ENCODE results near the gene HCFC2. TPM values are rescaled to one million over a fixed set of nuclear protein-coding genes. Genes with fewer than 3 reads are reported as not detected.
A peak's percentile ranks its signal among the peaks of the same experiment; 100 is the strongest.
"Not testable (repeated sequence)": the region's sequence is repeated elsewhere in the genome, so short reads cannot be mapped to it uniquely, and the experiment has no call there.

The HCFC2 gene
- total RNA-seq, 1 experiment from 2014 or later, result 3.7 TPM

GRCh38 chr12:104105461-104105860, 41.1 kb downstream of the HCFC2 start:
- in situ Hi-C loops (cut with HindIII; ENCODE audit: low pct_unique_long_range_greater_than_20kb, low sequenced_read_pairs), result no loop called here
- no peak for DNase-seq (ENCODE audit: low read depth)

- no peak for DNase-seq (ENCODE audit: low read depth)
- in situ Hi-C loops (cut with HindIII; ENCODE audit: low pct_unique_long_range_greater_than_20kb, low sequenced_read_pairs), result no loop called here
These were observed 42.6 kb downstream of the HCFC2 start for GRCh38 chr12:104106965-104107364.

GRCh38 chr12:104108755-104109445, 44.6 kb downstream of the HCFC2 start:
- DNase-seq (ENCODE audit: low read depth), result peak; percentile 37
- in situ Hi-C loops (cut with HindIII; ENCODE audit: low pct_unique_long_range_greater_than_20kb, low sequenced_read_pairs), result no loop called here

DNA sequence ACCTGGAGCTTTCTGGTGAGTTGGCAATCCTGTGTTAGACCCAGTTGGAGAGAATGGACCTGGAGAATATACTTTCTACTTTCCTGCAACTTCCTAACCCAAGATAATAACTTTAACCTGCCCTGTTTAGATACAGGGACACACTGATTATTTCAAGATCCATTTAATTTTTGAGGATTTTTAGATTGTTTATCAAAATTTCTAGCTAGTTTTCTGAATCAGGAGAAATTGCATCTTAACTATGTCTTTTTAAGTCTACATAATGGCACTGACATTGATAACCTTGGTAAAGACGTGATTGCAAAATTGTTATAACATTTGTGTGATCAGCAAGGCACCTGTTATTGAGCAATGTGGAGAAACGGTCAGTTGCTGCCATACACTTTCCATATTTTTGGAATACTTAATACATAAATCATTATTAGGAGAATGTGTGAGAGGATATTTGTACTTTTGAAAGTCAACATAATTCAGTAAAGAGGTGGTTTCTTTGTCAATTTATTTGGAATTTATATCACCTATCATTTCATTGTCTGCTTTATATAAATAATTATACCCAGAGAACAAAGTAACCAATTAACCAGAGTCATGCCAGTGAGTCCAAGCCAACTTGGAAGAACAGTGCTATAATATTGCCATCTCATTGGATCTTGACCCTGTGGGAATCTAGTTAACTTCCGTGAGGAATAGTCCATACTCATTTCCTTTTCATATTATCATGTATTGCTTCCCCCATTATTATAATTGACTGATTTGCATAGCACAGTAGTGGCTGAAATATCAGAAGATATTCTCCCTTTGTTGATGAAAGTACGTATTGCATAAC, 45.3 kb downstream of the HCFC2 start:
- in situ Hi-C loops (cut with HindIII; ENCODE audit: low pct_unique_long_range_greater_than_20kb, low sequenced_read_pairs), result no loop called here
- no peak for DNase-seq (ENCODE audit: low read depth)

DNA sequence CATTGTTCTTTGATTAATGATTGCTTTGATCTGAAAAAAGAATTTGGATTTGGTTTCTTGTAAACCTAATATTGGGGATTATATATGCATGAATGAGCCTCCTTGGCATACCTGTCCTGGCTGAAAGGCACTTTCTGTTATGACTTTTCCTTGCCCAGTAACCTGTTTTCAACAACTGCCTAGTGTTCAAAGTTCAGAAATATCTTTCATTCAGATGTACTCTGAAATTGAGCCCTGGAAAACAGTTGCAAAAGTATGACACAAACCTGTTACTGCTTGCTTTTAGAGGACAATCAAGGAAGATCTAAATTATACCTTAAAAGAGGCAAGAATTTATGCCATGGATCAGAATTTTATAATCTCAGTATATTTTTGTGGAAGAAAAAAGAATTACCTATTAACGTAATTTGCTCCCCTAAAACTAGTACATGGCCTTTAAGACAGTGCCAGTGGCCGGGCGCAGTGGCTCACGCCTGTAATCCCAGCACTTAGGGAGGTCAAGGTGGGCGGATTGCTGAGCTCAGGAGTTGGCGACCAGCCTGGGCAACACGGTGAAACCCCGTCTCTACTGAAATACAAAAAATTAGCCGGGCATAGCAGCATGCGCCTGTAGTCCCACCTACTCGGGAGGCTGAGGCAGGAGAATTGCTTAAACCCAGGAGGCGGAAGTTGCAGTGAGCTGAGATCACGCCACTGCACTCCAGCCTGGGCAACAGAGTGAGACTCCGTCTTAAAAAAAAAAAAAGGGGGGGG, 50.7 kb downstream of the HCFC2 start:
- DNase-seq (ENCODE audit: low read depth); in situ Hi-C loops (cut with HindIII; ENCODE audit: low pct_unique_long_range_greater_than_20kb, low sequenced_read_pairs): not testable (repeated sequence)

DNA sequence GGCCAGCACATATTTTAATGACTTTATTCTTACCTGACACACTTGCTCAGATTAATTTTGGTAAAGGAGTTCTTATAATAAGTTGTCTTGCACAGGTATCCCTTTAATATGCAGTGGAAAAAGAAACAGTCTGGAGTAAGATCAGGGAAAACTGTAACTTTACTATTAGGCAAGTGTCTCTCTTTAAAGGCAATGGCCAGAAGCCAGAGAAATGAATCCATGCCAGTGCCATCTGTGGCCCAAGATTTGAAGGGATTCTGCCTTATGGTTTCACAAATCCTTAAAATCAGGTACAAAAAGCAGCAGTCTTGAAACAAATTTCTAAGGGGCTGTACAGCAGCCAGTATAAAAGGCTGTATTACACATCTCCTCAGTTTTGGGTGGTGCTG, 51.2 kb downstream of the HCFC2 start:
- DNase-seq (ENCODE audit: low read depth), result no peak
- in situ Hi-C loops (cut with HindIII; ENCODE audit: low pct_unique_long_range_greater_than_20kb, low sequenced_read_pairs), result no loop called here

- in situ Hi-C loops (cut with HindIII; ENCODE audit: low pct_unique_long_range_greater_than_20kb, low sequenced_read_pairs), result no loop called here
- DNase-seq (ENCODE audit: low read depth), result peak; percentile 16
These were observed 56.7 kb downstream of the HCFC2 start for GRCh38 chr12:104121001-104121400.

DNA sequence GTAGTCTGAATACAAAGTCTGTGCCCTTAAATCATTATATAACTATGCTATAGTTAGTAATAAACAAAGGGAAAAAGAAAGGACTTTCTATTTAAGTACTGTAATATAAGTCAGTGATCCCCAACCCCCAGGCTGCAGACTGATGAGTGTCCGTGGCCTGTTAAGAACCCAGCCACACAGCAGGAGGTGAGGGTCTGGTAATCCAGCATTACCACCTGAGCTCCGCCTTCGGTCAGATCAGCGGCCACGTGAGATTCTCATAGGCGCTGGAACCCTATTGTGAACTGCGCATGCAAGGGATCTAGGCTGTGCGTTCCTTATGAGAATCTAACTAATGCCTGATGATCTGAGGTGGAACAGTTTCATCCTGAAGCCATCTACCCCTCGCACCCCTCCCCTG, 58.0 kb downstream of the HCFC2 start:
- DNase-seq (ENCODE audit: low read depth), result no peak
- in situ Hi-C loops (cut with HindIII; ENCODE audit: low pct_unique_long_range_greater_than_20kb, low sequenced_read_pairs), result no loop called here

- in situ Hi-C loops (cut with HindIII; ENCODE audit: low pct_unique_long_range_greater_than_20kb, low sequenced_read_pairs), result no loop called here
- DNase-seq (ENCODE audit: low read depth), result no peak
These were observed 62.2 kb downstream of the HCFC2 start for GRCh38 chr12:104126548-104126947.

DNA sequence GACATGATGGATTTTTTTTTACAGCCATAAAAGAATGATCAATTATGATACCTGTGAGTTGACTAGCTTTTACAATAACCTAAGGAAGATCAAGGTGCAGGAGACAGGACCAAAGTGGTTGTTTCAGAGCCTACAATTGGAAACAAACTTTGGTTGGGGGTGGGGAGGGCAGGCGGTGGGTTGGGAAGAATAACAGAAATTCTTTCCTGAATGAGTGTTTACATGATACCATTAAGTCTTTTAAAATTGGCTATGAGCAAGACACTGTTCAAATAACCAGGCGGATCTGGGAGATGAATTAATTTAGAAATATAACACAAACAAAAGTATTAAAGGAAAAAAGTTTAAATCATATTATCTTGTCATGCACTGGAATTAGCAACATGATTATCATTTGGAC, 66.4 kb downstream of the HCFC2 start:
- in situ Hi-C loops (cut with HindIII; ENCODE audit: low pct_unique_long_range_greater_than_20kb, low sequenced_read_pairs), result no loop called here
- no peak for DNase-seq (ENCODE audit: low read depth)

- DNase-seq (ENCODE audit: low read depth), result no peak
- in situ Hi-C loops (cut with HindIII; ENCODE audit: low pct_unique_long_range_greater_than_20kb, low sequenced_read_pairs), result no loop called here
These were observed 67.3 kb downstream of the HCFC2 start for GRCh38 chr12:104131609-104132008.

- in situ Hi-C loops (cut with HindIII; ENCODE audit: low pct_unique_long_range_greater_than_20kb, low sequenced_read_pairs), result no loop called here
- no peak for DNase-seq (ENCODE audit: low read depth)
These were observed 68.1 kb downstream of the HCFC2 start for GRCh38 chr12:104132351-104132956.

DNA sequence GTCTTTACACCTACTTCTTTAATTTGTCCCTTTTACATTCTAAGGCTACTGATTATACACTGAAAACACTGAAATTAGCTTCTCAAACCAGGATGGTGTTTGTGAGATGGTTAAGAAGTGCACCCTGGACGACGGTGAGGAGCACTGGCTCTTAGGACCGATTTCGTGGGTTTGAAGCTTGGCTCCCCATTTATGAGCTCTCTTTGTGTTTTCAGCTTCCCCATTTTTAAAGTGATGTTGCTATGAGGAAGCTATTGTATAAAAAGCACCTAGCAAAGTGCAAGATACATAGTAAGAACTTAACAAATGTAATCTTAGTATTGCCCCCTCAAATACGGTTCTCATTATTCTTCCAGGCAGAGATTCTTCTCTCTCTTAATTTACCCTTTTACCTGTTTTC, 69.0 kb downstream of the HCFC2 start:
- no peak for DNase-seq (ENCODE audit: low read depth)
- in situ Hi-C loops (cut with HindIII; ENCODE audit: low pct_unique_long_range_greater_than_20kb, low sequenced_read_pairs), result no loop called here

- in situ Hi-C loops (cut with HindIII; ENCODE audit: low pct_unique_long_range_greater_than_20kb, low sequenced_read_pairs), result no loop called here
- no peak for DNase-seq (ENCODE audit: low read depth)
These were observed 69.5 kb downstream of the HCFC2 start for GRCh38 chr12:104133866-104134265.

DNA sequence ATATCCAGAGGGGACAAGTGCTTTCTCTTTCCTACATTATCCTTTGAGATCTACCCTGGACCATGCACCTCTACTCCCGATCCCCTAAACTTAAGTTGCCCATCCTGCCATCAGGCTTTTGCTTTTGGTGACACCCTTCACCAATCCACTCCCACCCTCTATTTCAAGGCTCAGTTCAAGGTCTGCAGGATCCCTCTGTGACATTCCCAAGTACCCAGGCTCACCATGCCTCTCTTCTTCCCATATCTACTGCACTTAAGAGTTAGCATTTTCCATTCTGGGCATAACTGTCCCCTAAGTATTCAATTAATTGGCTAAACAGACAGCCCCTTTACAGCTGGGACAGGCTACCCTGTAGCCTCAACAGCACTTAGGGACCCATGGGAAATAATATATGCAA, 70.6 kb downstream of the HCFC2 start:
- no peak for DNase-seq (ENCODE audit: low read depth)
- in situ Hi-C loops (cut with HindIII; ENCODE audit: low pct_unique_long_range_greater_than_20kb, low sequenced_read_pairs), result no loop called here

DNA sequence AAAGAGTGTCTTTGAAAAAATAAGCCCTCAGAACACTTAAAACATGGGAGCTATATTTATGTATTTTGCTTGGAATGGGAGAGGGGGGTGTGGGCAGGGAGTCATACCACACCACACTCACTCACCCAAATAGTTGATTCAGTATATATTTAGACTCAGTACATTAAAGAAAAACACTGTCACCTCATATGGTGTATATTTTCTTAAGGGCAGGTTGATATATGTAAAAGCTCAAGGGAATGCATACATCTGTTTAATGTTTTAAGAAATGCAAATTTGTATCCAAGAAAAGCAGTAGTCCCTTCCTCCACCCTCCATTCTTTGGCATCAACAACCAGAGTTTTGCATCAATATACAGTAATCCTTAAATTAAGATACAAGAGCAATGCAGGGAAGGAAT, 72.2 kb downstream of the HCFC2 start:
- in situ Hi-C loops (cut with HindIII; ENCODE audit: low pct_unique_long_range_greater_than_20kb, low sequenced_read_pairs), result no loop called here
- no peak for DNase-seq (ENCODE audit: low read depth)

DNA sequence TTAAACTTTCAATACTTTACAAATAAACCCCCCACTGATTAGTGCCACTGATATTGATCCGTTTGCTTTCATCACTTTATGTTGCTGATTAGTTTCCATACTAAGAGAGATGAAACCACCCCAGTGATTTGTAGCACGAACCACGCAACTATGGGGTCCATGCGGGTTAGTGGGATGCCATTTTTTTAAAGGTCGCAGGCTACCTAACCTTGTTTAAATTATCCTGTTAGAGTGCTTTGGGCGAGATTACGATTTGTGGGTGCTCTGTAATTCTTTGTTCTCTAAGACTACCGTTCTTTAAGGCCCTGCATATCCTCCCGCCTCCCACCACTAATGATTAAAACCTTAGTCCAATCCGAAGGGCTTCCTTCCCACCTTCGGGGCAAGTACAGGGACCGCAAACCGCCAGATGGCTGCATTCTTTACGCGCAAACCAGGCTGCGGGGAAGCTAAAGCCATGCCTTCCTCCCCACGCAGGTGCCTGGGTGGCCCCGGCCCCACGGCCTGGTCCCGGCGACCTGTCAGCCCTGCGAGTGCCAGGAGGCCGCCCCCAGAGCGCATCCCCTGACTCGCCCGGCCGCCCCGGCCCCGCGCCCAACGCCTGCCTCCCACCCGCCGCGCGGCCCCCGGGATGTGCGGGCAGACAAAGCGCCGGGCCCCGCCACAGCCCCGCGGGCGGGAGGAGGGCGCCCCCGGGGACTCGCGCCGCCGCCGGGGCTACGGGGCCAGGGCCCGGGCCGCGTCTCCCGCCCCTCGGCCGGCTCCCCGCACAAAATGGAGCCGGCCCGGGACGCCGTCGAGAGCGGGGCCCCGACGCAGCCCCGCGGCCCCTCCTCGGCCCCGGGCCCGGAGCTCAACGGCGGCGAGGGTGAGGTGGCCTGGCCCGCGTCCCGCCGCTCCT, 72.9 kb downstream of the HCFC2 start:
- peak; percentile 33 for DNase-seq (ENCODE audit: low read depth)
- in situ Hi-C loops (cut with HindIII; ENCODE audit: low pct_unique_long_range_greater_than_20kb, low sequenced_read_pairs), result no loop called here

All from Caki2 (cell line).